NCI-H2196 (cell line): Measurements from ENCODE around the gene DNAJC13.

ENCODE experiments used
- DNase-seq: peaks from one replicate; lab custom pipeline; 2025; ENCODE audit not compliant: unreplicated experiment; lab: John Stamatoyannopoulos, UW

The DNAJC13 gene

DNA sequence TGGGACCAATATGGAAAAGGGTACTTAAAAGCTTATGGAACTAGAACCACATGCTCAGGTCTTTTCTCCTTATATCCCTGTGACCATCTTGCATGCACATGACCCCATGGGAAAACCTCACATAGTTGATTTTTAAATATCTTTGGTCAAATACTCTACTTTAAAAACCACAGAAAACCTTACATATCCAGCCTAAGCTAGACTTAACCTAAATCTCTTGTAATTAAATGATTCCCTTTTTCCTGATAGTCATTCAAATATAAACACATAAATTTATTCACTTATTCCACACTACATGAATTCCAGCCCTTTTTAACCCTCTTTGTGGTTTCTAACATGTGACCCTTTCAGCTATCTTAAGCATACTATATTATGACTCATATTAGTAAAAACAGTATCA, 46.8 kb downstream of the DNAJC13 start:
- no peak for DNase-seq

- no peak for DNase-seq
Measured at GRCh38 chr3:132469326-132469725, 52.0 kb downstream of the DNAJC13 start.

DNA sequence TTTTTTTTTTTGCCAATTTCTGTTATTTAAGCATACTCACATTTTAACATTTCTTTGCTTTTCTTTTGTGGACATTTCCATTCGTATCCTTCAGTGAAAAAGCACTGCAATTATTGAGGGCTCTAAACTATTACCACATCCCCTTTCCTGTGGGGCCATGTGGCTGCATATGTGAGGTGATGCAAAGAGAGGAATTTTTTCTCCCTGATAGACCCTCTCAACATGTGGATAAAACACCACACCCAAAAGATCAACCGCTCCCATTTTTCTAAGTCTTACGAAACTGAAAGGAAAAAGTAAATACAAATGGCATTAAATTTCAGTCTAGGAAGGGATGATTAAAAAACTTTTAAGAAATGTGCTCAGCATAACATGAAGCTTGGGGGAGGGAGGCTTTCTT, 68.8 kb downstream of the DNAJC13 start:
- no peak for DNase-seq

GRCh38 chr3:132488151-132488550, 70.8 kb downstream of the DNAJC13 start:
- no peak for DNase-seq

DNA sequence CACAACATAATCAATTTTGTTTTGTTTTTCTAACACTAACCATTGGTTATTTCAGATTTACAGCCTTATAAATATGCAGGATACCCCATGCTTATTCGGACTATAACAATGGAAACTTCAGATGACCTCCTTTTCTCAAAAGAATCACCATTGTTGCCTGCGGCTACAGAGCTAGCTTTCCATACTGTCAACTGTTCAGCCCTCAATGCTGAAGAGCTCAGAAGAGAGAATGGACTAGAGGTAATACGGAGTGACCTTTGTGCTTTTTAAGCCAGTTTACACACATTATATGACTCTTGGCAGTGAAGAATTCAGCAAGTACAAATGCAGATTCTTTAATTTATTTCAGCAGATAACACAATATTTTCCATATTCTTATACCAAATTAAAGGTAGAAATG, 81.8 kb downstream of the DNAJC13 start:
- DNase-seq, result no peak

DNA sequence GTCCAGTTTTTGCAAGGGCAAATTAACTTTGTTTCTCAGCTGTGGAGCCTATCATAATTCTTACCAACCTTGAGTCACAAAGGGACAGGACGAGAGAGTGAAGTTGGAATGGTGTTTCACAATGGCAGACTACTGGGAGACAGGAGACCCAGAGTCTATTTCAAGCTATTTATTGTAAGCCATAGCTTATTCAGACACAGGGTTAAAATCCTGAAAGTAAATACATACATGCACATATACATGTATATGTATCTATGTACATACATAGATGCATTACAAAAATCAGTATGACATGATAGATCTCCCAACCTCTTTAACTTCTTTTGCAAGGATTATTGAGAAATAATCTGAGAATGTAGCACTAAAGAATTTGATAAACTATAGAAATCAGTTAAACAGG, 86.3 kb downstream of the DNAJC13 start:
- DNase-seq, result no peak

DNA sequence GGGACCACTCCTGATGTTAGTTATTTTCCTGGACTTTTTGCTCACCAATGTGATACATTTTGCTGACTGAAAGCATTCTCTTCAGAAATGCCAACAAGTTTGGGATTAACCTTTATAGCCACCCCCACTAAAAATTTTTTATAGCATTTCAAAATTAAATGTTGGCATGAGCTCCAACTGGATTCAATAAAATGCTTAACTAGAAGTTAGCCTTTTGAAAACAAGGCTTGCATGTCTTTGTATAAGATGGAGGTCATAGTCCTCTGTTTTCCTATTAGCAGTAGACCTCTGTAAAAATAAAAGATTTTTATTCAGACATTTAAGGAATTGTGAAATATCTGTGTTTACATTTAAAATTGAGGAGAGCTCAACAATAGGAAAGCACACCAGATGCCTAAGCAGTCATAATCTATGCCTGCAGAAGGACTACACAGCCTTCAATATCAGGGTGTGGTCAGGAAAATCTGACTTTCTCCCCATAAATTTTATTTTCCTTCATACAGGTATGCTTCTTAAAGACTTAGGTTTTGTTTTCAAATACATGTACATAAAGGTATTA, 87.2 kb downstream of the DNAJC13 start:
- no peak for DNase-seq

DNA sequence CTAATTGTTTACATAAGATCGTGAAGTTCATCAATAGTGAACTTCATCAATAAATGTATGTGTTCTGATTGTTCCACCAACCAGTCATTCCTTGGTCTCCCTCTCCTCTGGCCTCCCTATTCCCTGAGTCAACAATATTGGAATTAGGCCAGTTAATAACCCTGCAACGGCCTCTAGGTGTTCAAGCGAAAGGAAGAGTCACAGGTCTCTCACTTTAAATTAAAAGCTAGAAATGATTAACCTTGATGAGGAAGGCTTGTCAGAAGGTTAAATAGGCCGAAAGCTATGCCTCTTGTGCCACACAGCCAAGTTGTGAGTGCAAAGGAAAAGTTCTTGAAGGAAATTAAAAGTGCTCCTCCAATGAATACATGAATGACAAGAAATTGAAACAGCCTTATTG, 90.4 kb downstream of the DNAJC13 start:
- DNase-seq, result no peak

DNA sequence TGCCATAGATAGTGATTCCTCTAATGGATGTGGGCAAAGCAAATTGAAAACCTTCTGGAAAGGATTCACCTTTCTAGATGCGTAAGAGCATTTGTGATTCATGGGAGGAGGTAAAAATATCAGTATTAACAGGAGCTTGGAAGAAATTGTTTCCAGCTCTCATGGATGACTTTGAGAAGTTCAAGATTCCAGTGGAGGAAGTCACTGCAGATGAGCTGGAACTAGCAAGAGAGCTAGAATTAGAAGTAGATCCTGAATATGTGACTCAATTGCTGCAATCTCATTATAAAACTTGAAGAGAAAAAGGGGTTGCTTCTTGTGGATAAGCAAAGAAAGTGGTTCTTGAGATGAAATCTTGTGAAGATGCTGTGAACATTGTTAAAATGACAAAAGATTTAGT, 91.8 kb downstream of the DNAJC13 start:
- DNase-seq, result no peak

- DNase-seq, result no peak
Measured at GRCh38 chr3:132509506-132509905, 92.2 kb downstream of the DNAJC13 start.

DNA sequence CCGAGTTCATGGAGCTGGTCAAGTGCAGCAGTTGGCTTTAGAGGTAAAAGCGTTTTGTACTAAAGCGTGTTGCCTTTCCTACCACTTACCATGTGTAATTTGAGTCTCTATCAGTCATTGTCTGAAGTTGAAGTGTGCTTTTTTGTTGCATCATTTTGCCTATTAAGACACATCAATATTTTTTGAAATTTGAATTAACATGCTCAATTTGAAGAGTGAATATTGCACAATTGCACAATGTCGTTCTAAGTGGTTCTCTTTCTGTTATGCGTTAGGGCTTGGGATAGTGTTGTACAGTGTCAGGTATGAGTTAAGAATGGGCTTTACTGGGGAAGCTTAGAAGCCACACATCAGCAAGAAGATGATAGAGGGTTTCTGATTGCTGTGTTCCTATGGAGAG, 95.8 kb downstream of the DNAJC13 start:
- DNase-seq, result no peak

- DNase-seq, result no peak
Measured at GRCh38 chr3:132517311-132517710, 100.0 kb downstream of the DNAJC13 start.

GRCh38 chr3:132519914-132520313, 102.6 kb downstream of the DNAJC13 start:
- DNase-seq, result peak; percentile 29

GRCh38 chr3:132521901-132522300, 104.6 kb downstream of the DNAJC13 start:
- DNase-seq, result no peak

- no peak for DNase-seq
Measured at GRCh38 chr3:132522353-132522752, 105.1 kb downstream of the DNAJC13 start.

DNA sequence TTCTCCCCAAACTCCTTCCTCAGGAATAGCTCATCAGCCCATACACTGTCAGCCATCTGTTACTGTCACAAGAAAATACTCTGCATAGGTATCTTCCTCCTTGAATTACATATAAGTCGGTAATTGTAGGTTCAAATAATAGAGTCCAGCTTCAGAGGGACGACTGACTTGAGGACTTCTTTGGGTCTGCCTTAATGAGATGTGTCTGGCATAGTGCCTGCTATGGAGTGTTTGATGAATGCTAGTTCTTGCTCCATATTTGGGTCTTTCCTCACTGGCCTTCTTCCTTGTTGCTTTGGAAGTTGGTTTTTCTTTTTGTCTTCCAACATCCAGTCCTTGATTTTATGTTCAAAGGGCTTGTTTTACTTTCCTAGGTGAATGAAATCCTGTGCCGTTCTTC, 113.3 kb downstream of the DNAJC13 start:
- no peak for DNase-seq

DNA sequence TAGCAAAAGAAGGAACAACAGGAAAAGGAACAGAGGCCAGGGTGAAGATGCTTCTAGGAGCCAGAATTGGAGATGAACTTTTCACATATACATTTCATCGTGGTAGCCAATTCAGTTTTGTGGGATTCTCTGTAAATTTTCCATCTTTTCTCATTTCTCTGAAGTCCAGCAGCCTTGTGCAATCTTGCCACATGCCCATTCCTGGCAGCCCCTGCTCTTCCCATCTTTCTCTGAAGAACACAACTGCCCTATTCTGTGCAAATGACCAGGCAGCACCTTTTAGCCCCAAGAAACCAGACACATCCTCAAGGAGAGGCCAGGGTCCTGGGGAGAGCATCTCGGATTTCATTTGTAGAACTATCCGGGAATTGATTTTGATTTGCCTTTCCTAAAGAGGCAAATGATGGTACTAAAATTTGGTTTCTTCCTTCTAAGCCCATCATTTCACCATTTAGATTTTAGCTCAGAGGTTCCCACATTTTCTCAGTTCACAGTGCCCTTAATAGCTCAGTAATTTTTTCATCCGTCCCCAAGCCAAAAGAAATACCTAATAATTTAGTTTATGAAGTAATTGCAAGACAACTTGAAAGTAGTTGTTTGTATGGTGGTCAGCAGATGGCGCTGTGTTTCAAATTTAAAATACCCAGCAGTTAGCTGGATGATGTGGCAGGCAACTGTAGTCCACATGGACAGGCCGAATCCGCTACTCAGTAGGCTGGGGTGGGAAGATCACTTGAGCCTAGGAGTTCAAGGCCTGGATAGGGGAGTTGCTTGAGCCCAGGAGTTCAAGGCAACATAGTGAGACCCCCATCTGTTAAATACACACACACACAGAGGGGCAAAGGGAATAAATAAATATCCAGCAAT, 118.5 kb downstream of the DNAJC13 start:
- peak; percentile 73 for DNase-seq

DNA sequence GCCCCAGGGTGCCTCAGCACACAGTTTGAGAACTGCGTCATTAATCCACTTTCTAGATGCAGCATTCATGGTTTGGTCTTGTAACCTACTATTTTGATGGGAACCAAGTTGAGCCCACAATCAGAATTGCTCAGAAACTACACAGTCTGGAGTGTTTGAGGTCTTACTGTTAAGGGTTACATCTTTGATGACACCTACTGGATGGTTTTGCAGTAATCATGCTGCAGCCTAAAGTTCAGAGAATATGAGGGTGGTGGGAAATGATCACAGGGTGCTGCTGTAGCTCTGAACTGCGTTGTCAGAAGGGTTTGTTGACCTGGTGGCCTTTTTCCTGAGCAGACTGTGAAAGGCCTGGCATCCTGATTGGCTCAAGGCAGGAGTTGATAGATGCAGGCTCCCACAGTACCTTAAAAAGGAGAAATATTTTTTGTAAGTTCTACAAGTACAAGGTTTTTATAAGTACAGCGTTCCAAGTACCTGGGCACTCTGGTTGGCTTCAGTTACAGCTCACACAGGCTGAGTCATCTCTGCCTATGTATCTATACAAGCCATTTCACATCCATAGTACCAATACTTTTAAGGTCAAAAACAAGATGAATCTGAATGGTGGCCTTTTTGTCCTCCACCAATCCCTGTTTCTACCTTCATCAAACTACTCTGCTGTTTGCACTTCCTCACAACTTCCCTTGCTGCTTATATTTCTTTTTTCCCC, 119.3 kb downstream of the DNAJC13 start:
- no peak for DNase-seq

DNA sequence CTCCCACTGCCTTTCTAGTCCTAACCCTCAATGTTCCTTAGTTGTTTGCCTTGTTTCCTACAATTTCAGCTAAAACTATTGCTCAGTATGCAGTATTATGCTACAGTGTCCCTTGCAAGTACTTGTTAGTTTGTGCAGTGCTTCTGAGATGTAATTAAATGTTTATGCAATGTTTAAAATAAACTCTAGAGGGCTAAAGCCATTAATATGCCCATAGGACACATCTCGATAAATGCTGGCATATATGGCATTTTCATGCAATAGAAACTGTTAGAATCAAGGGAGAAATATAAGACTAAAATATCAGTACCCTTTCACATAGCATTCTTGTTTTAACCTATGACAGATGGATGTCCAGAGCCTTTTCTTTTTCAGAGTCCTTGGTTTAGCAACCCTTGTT, 120.0 kb downstream of the DNAJC13 start:
- DNase-seq, result no peak

- no peak for DNase-seq
Measured at GRCh38 chr3:132538072-132538471, 120.8 kb downstream of the DNAJC13 start.

DNA sequence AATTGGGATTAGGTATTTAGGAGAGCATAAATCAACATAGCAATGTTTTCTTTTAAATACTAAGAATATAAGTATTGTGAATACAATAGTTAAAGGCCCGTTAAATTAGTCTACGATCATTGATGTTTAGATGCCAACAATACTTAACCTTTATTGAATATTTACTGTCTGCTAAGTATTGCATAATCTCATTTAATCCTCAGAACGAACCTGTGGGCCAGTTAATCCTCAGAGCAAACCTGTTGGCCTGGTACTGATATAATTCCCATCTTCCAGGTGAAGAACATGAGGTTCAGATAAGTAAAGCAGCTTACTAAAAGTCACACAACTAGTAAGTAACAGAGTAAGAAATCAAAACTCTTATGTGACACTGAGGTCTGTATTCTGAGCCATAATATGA, 122.4 kb downstream of the DNAJC13 start:
- DNase-seq, result no peak

DNA sequence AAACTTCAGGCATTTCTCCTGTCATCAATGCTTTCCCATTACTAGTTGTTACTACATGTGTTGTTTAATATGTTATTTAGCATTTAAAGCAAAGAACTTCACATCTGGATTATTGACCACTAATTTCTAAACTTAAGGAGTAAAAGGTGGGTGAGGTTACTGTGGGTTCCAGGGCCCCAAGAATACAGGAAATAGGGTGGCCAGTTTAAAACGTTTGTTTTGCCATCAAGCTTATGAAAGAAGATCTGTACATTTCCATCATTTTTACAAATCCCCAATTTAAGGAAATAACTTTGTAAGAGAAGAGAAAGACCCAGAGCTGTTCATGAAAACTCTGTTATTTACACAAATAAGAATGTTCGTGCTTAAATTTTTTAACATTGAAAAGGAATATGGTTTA, 125.3 kb downstream of the DNAJC13 start:
- no peak for DNase-seq
